Bronchial epithelial cell (primary cell): ENCODE measurements around the gene SPRED3. TPM values are rescaled to one million over a fixed set of nuclear protein-coding genes. Genes with fewer than 3 reads are reported as not detected.

ENCODE experiments used
- DNase-seq: peaks from one replicate; pipeline ENCODE4 v3.0.0-alpha.2; 2010; ENCODE audit warnings: low read depth
- FAIRE-seq: peaks from 2 replicates; lab custom pipeline; 2011; peaks lifted over from hg19 to GRCh38; lab: Jason Lieb, UNC
- H3K27me3 ChIP-seq: 2 replicates; pipeline ENCODE4 v1.5.1; 2011; ENCODE audit warnings: low read length; ENCODE audit not compliant: control insufficient read depth, insufficient read depth
- H3K36me3 ChIP-seq: 2 replicates; pipeline ENCODE4 v1.5.1; 2011; ENCODE audit warnings: low read length; ENCODE audit not compliant: control insufficient read depth, insufficient read depth
- H3K4me3 ChIP-seq: 2 replicates; pipeline ENCODE4 v1.5.1; 2011; ENCODE audit warnings: mild to moderate bottlenecking, low read depth, low read length, control low read depth
- CTCF ChIP-seq: IDR thresholded peaks from 2 replicates; pipeline ENCODE4 v1.5.1; 2011; ENCODE audit warnings: mild to moderate bottlenecking, moderate library complexity, low read length, control low read depth, inconsistent platforms; ENCODE audit not compliant: insufficient read depth, severe bottlenecking
- total RNA-seq: library from RNA; depleted of rRNA; stranded (reverse); fragments of >200 nt; gene quantifications from 2 replicates; pipeline ENCODE4 v1.2.1, GENCODE V29; 2014

Gene SPRED3
- total RNA-seq, 1 donor from 2014 or later = 0.26 TPM

- TF ChIP-seq CTCF = no peak
- DNase-seq (no peak), FAIRE-seq (no peak)
- no peaks in the 10 kb centered on the region for H3K36me3 ChIP-seq
- peaks cover 8% of the 10 kb centered on the region for H3K27me3 ChIP-seq
- no peak overlapping the region for H3K4me3 ChIP-seq
Observed at GRCh38 chr19:38352611-38353010, 35.9 kb upstream of the SPRED3 start.

GRCh38 chr19:38355728-38356725, 32.5 kb upstream of the SPRED3 start:
- FAIRE-seq (no peak), DNase-seq (no peak)
- no peaks in the 10 kb centered on the region for H3K36me3 ChIP-seq
- TF ChIP-seq CTCF = no peak
- H3K27me3 ChIP-seq = peaks cover 18% of the 10 kb centered on the region
- no peak overlapping the region for H3K4me3 ChIP-seq

- H3K36me3 ChIP-seq = no peaks in the 10 kb centered on the region
- no peak for FAIRE-seq
- no peak overlapping the region for H3K4me3 ChIP-seq
- no peak for TF ChIP-seq CTCF
- peaks cover 20% of the 10 kb centered on the region for H3K27me3 ChIP-seq
- no peak for DNase-seq
Observed at GRCh38 chr19:38358071-38358470, 30.4 kb upstream of the SPRED3 start.

GRCh38 chr19:38359242-38360021, 29.1 kb upstream of the SPRED3 start:
- Histone ChIP-seq H3K4me3 (no peak overlapping the region), H3K27me3 (peaks cover 19% of the 10 kb centered on the region), H3K36me3 (no peaks in the 10 kb centered on the region)
- FAIRE-seq = no peak
- TF ChIP-seq CTCF = no peak
- DNase-seq = no peak

GRCh38 chr19:38360351-38360750, 28.1 kb upstream of the SPRED3 start:
- FAIRE-seq = no peak
- no peak for DNase-seq
- H3K4me3 ChIP-seq = no peak overlapping the region
- TF ChIP-seq CTCF = no peak
- no peaks in the 10 kb centered on the region for H3K36me3 ChIP-seq
- peaks cover 17% of the 10 kb centered on the region for H3K27me3 ChIP-seq
